CD4-positive, alpha-beta T cell treated with Interleukin-17A for 1 hour (primary cell): Measurements from ENCODE around the gene SMC6.
A peak's percentile ranks its signal among the peaks of the same experiment; 100 is the strongest.

Source experiments
- DNase-seq: peaks from one replicate; pipeline ENCODE4 v3.0.0-alpha.2; 2020

Gene SMC6

GRCh38 chr2:17646838-17647701 lies 106.5 kb downstream of the SMC6 start:
- DNase-seq, result no peak

- DNase-seq, result peak; percentile 50
Measured at GRCh38 chr2:17646081-17646554, 107.5 kb downstream of the SMC6 start.

DNA sequence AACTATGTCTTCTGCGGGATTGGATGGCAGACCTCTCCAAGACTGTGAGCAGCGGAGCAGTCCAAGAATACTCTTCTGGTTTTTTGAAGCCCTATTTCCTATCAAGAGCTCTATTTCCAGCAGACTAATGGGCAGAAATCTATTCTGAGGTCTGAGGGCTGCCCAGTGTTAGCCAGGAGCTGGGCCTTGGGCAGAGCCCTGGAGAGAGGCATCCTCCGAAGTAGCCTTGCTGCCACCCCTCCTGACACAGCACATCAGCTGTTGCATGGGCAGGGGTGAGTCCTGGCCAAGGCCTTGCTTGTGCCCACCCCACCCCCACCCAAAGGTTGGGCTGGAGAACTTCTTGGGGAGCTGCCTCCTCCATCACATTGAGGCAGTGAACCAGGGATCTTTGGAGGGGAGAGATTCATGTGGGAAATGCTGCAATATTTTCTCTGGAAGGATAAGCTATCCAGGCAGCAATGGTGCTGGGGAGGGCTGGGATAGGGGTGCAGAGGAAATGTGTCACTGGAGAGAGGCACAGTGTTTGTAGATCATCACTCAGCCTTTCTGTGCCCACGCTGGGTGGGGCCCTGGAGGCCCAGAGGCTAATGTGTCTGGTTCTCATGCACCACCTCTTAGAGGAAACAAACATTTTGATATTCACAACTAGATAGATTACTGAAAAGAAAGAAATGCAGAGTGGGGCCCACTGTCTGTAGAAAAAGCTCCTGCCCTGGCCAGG lies 108.5 kb downstream of the SMC6 start:
- no peak for DNase-seq

GRCh38 chr2:17643031-17643615 lies 110.5 kb downstream of the SMC6 start:
- no peak for DNase-seq

- DNase-seq, result no peak
Measured at GRCh38 chr2:17640406-17640805, 113.2 kb downstream of the SMC6 start.

DNA sequence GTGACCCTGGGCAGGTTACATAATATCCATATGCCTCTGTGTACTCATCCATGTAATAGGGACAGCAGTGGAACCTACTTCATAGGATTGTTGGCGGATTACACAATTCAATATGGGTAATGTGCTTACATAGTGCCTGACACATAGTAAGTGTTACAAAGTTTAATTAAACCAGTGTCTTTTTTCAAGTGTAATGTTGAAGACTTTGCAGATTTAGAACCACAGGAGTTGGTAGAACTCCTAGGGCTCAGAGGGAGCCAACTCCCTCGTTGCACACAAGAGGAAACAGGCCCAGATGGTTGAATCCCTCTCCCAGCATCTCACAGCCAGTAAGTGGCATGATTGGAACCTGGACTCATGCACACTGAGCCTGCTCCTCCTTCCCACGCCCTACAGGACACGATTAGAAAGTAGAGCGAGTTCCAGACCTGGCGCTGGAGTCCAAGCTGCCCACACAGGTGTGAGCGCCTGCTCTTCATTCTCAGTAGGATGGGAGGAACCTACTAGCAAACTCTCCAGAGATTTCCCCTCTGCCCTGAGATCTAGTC lies 115.3 kb downstream of the SMC6 start:
- DNase-seq, result no peak

- no peak for DNase-seq
Measured at GRCh38 chr2:17637131-17637906, 116.3 kb downstream of the SMC6 start.

DNA sequence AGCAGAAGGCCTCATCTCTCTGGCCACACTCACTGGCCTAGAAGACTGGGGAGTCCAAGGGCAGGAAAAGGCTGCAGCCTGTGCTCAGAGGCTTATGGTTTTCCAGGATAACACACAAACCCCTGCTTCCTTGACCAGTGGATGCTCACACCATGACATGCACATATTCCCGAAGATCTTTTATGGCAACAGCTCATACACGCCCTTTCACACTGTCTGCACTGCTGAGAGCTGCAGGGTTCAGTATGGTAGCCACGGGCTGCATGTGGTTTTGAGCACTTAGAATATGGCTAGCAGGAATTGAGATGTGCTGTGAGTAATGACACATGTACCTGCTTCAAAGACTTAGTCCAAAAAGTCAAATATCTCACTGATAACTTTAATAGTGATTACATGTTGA lies 117.4 kb downstream of the SMC6 start:
- DNase-seq, result no peak

DNA sequence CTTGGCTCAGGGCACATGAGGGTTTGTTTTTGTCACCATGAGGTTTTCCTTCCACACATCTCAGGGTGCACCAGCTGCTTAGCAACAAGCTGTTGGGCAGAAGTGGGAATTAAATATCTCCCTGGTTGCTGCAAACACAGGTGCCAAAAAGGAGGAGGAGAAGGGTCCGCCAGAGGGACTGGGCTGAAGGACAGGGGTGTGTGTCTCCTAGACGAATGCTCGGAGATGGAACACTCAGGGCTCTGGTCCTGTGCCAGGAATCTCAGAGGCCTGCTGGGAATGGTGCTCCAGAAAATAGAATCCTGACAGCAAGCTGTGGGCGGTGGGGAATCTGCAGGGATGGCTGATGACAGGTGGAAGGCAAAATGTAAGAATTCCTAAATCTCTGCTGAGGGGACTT lies 118.6 kb downstream of the SMC6 start:
- DNase-seq, result no peak

GRCh38 chr2:17630089-17630488 lies 123.5 kb downstream of the SMC6 start:
- DNase-seq, result no peak

- no peak for DNase-seq
Measured at GRCh38 chr2:17628349-17629261, 125.0 kb downstream of the SMC6 start.

GRCh38 chr2:17627434-17627833 lies 126.2 kb downstream of the SMC6 start:
- DNase-seq, result no peak

DNA sequence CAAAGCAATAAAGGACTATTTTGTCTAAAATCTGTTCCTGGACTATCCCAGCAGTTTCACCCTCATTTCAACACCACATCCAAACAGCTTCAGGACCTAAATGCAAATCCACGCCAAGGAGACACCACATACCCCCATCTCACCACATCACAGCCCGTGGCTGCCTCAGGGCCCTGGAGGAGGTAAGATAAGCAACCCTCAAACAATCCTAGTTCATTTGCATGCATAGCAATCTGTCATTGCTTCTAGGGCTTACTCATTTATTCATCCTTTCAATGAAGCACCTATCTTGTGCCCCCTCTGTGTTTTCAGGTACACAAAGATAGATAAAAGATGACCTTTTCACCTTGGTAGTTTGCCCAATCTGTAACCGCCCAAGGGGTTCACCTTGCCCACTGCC lies 126.6 kb downstream of the SMC6 start:
- no peak for DNase-seq

- no peak for DNase-seq
Measured at GRCh38 chr2:17625446-17625845, 128.2 kb downstream of the SMC6 start.

- DNase-seq, result no peak
Measured at GRCh38 chr2:17621781-17622180, 131.8 kb downstream of the SMC6 start.

- DNase-seq, result no peak
Measured at GRCh38 chr2:17620841-17621240, 132.8 kb downstream of the SMC6 start.

DNA sequence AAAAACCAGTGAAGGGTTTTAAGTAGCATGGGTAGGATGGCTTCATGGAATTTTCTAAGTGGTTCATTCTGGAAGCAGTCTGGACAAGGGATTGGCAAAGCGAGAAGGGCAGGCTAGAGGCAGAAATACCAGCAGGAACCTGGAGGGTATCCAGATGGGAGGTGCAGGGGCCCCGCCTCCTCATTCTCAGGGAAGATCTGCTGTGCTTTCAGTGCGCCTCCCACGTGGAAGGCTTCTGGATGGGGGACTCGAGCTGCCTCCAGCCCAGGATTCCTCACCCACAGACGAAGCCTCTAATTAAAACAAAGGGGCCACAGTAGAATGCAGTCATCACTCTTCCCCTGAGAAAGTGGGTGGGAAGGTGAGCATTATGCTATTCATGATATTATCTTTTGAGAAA lies 133.3 kb downstream of the SMC6 start:
- no peak for DNase-seq

GRCh38 chr2:17617955-17618354 lies 135.7 kb downstream of the SMC6 start:
- no peak for DNase-seq

DNA sequence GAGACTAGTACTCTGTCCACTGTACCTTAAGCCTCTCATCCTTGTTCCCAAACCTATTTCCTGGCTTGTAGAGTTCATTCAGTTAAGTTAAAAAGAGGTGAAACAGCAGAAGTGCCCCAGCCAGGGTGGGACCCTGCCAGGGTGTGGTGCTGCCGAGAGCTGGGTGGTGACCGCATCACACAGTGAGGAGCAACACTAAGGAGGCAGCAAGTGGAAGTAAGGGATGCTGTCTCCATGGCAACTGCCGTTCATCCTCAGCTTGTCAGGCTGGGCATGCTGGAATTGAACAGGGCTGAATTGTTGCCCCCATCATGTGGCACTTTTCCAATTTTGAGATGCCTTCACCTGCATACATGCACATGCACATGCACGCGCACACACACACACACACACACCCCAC lies 136.1 kb downstream of the SMC6 start:
- DNase-seq, result no peak

DNA sequence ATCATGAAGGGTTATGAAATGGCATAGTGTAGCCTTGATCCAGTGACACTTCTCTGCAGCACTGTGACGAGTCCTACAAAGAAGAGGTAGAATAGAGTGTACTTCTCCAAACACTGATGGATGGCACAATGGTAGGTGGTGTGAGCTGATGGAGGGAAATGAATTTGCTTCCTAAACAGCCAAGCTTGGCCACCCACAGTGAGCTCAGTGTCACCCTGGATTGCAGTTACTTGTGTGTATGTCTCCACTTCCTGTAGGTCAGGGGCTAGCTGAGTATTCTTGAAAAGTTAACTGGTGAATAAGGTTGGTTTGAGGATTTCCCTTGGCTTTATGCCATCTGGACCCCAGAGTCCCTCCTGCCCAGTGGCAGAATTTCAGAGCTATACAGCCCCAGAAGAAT lies 137.2 kb downstream of the SMC6 start:
- no peak for DNase-seq

DNA sequence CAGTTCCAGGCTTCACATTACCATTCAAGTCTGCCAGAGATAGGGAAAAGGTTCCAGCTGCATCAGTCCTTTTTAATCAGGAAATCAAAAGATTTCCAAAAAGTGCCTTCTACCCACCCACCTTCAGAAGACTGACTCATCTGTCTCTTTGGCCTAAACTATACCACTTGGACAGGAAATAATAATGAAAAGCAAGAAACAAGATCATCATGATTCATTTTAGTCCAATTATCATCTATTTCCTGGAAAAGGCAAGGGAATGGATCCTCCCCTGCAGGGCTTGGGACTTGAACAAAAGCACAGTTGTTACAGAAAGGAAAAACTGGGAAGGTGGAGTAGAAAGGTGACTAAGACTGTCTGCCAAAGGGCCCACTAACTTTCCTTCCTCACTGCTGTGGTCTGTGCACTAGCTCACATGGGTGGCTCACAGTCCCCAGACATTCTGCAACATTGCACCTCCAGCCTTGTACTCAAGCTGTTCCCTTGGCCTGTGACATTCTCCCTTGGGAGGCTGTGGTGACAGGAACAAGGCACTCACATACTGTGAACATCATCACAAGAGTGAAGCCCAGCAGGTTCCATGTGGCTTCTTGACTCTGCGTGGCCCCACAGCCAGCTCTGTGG lies 137.8 kb downstream of the SMC6 start:
- DNase-seq, result no peak
